Measurements from ENCODE around the gene CDK16.

CDK16 gene

GRCh38 chrX:47228550-47229270, 10.2 kb downstream of the CDK16 start:
- no peak for DNase-seq

- no peak for DNase-seq
Observed at GRCh38 chrX:47229427-47229826, 10.9 kb downstream of the CDK16 start.

GRCh38 chrX:47230136-47230868, 11.8 kb downstream of the CDK16 start:
- DNase-seq = no peak

DNA sequence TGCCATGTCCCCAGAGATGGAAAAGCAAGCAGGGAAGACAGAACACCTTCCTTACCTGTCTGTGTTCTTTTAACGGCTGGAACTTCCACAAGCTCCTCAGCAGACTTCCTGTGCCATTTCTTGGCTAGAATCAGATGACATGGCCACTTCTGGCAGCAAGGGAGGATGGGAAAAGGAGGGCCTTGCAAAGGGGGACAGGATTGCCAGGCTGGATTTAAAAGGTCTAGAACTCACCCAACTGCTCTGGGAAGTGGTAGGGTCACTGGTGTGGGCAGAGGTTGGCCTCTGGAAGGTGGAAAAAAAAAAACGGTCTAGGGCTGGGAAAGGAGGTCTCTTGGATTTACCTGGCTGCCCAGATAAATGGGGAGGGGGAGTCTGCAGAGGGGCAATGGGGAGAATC, 12.7 kb downstream of the CDK16 start:
- no peak for DNase-seq

GRCh38 chrX:47232197-47232802, 13.8 kb downstream of the CDK16 start:
- no peak for DNase-seq

GRCh38 chrX:47232803-47233332, 14.4 kb downstream of the CDK16 start, which contains the start of gene USP11:
TSS of gene USP11 (plus strand) at chrX:47233009. CDS start at chrX:47233044, 35 bp downstream.
- DNase-seq = peak; percentile 73

DNA sequence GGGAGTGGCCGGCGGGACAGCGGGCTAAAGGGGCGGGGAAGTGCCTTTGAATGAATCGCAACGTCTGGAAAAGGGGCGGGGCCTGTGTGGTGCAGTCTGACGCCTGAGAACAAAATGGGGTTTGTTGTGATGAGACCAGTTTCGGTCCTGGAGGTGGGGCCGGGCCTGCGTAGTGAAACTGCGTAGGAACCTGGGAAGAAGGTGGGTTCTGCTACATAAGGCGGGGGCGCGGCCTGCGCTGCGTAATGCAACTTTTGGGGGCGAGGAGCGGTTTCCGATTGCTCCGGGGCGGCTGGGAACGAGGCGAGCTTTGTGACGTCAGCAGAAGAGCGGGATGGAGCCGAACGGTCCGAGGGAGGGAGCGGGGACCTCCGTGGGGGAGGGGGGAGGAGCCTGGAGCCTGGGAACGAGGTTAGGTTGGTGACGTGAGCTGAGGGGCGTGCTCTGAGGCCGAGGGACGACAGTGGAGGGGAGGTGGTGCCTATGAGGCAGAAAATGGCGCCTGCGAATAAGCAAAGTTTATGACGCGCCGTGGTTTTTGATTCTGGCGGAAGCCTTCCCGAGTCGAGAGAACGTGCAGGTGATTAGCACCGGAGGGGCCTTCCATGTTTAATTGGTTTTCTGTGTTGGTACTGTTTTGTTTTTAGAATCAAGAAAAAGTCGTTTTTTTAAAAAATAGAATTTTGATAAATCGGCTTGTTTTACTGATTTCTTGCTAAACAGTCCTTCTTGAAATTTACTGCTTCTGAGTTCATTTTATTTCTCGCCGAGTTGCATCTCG, 15.0 kb downstream of the CDK16 start:
- DNase-seq = peak; percentile 97

- DNase-seq = no peak
Observed at GRCh38 chrX:47234583-47234982, 16.1 kb downstream of the CDK16 start.

- no peak for DNase-seq
Observed at GRCh38 chrX:47235691-47236103, 17.2 kb downstream of the CDK16 start.

DNA sequence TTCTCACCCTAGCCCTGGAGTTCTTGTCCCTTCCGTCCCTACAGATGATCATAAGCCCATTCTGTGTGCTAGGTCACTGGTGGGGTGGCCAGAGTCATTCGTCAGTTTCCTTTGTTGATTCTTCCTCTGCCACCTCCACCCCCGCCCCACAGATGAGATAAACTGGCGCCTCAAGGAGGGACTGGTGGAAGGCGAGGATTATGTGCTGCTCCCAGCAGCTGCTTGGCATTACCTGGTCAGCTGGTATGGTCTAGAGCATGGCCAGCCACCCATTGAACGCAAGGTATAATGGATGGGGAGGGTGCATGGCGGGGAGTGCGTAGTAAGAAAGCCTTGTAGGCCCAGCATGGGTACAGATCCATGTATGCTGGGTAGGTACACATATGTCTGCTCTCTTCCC, 20.7 kb downstream of the CDK16 start:
- DNase-seq = no peak

- DNase-seq = no peak
Observed at GRCh38 chrX:47239898-47240545, 21.5 kb downstream of the CDK16 start.

DNA sequence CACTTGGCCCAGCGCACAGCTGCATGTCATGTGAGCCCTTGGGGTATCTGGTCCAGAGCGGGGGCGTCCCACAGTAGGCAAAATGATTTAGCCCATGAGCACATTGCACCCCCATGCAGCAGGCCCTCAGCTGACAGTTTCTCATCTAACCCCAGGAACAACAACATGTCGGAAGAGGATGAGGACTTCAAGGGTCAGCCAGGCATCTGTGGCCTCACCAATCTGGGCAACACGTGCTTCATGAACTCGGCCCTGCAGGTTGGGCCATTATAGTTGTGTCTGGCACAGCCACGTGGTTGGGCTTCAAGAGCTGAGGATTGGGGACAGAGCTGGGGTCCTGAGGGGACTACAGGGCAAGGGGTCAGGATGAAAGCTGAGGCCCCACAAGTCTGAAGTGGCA, 22.1 kb downstream of the CDK16 start:
- DNase-seq = no peak

- DNase-seq = no peak
Observed at GRCh38 chrX:47241201-47242011, 22.9 kb downstream of the CDK16 start.

GRCh38 chrX:47242321-47242720, 23.8 kb downstream of the CDK16 start:
- DNase-seq = no peak

GRCh38 chrX:47243351-47243750, 24.9 kb downstream of the CDK16 start:
- DNase-seq = no peak

- DNase-seq = no peak
Observed at GRCh38 chrX:47244676-47245075, 26.2 kb downstream of the CDK16 start.

DNA sequence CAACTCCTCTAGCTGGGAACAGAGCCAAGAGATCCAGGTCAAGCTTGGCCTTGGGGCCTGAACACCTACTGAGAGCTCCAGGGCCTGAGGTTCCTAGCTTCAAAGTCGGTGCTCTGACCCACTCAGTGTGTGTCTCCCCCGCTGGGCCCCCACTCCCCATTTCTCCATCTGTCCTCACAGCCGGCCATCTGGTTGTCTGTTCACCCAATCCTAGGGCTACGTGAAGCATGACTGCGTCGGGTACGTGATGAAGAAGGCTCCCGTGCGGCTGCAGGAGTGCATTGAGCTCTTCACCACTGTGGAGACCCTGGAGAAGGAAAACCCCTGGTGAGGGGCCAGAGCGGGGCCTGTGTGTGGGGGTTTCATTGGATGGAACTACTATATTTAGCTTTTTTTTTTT, 26.7 kb downstream of the CDK16 start:
- no peak for DNase-seq

DNA sequence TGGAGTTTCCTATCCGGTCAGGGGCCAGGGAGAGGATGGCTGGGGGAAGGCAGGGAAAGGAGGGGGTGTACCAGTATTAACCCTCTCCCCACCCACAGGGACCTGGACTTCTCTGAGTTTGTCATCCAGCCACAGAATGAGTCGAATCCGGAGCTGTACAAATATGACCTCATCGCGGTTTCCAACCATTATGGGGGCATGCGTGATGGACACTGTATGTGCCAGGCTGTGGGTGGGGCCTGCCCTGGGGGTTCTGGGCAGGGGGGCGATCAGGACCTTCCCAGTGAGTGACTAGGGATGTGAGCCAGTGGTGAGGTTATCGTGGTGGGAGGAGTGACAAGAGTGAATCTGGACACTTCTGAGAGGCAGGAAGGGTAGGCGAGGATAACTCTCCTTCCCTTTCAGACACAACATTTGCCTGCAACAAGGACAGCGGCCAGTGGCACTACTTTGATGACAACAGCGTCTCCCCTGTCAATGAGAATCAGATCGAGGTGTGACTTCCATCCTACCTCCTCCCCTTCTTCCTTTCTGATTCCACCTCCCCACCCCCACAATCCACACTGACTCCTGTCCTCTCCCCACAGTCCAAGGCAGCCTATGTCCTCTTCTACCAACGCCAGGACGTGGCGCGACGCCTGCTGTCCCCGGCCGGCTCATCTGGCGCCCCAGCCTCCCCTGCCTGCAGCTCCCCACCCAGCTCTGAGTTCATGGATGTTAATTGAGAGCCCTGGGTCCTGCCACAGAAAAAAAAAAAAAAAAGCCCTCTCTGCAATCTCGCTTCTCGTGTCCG, 28.9 kb downstream of the CDK16 start:
- no peak for DNase-seq

GRCh38 chrX:47247999-47248320, 29.5 kb downstream of the CDK16 start:
- no peak for DNase-seq

- DNase-seq = no peak
Observed at GRCh38 chrX:47248576-47248975, 30.1 kb downstream of the CDK16 start.

GRCh38 chrX:47250017-47250347, 31.5 kb downstream of the CDK16 start:
- DNase-seq = no peak
